Osteocyte (in vitro differentiated cells): ENCODE data around the gene STXBP6. TPM values are rescaled to one million over a fixed set of nuclear protein-coding genes. Genes with fewer than 3 reads are reported as not detected.
A peak's percentile ranks its signal among the peaks of the same experiment; 100 is the strongest.

Experiments used
- DNase-seq: peaks from one replicate; pipeline ENCODE4 v3.0.0; 2021; ENCODE audit warnings: mixed read lengths; ENCODE audit not compliant: unreplicated experiment; ENCODE audit errors: extremely low spot score
- H3K27ac Mint-ChIP-seq: one replicate; pipeline ENCODE4 v1.8.0; 2021; ENCODE audit warnings: mild to moderate bottlenecking, mixed read lengths; ENCODE audit not compliant: unreplicated experiment
- H3K27me3 Mint-ChIP-seq: one replicate; pipeline ENCODE4 v1.8.0; 2021; ENCODE audit warnings: mixed read lengths; ENCODE audit not compliant: unreplicated experiment
- H3K36me3 Mint-ChIP-seq: one replicate; pipeline ENCODE4 v1.8.0; 2021; ENCODE audit warnings: mixed read lengths; ENCODE audit not compliant: unreplicated experiment
- H3K4me1 Mint-ChIP-seq: one replicate; pipeline ENCODE4 v1.8.0; 2021; ENCODE audit warnings: mixed read lengths; ENCODE audit not compliant: unreplicated experiment
- H3K4me3 Mint-ChIP-seq: one replicate; pipeline ENCODE4 v1.8.0; 2021; ENCODE audit warnings: mild to moderate bottlenecking, moderate library complexity, mixed read lengths; ENCODE audit not compliant: unreplicated experiment
- H3K9me3 Mint-ChIP-seq: one replicate; pipeline ENCODE4 v1.8.0; 2021; ENCODE audit warnings: mixed read lengths; ENCODE audit not compliant: unreplicated experiment
- total RNA-seq: library from RNA; stranded (reverse); gene quantifications from 2 replicates; pipeline ENCODE4 v1.2.1, GENCODE V29; 2021
- TF ChIP-seq, protein P1 (sequence below): fragments of 200-600 bp; sonication (generic); IDR thresholded peaks from 2 replicates; pipeline ENCODE4 v1.5.0; 2021; ENCODE audit warnings: antibody characterized with exemption, mild to moderate bottlenecking, moderate library complexity

Gene STXBP6
- total RNA-seq, 1 donor from 2014 or later = 6.4 TPM

DNA sequence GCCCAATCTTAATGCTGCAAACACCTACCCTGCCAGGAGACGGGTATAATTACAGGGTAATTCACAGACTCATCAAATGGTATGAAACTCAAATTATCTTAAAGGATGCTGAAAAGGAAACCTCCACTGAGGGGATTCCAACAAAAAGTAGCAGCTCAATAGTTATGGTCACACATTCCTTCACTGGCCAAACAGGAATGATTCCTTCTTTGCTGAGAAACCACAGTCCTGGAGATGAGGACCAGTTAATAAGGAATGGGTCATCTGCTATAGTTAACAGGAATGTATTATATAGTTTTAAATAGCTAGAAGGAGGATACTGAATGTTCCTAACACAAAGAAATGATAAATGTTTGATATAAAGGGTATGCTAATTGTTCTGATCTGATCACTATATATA, 136.9 kb downstream of the STXBP6 start:
- Mint-ChIP-seq H3K9me3 (no peaks in the 10 kb centered on the region), H3K4me1 (peaks cover 17% of the 10 kb centered on the region), H3K27ac (no peak overlapping the region), H3K36me3 (peaks cover 2% of the 10 kb centered on the region), H3K27me3 (peaks cover 11% of the 10 kb centered on the region), H3K4me3 (no peak overlapping the region)
- no peak for DNase-seq
- TF ChIP-seq, protein P1, sequence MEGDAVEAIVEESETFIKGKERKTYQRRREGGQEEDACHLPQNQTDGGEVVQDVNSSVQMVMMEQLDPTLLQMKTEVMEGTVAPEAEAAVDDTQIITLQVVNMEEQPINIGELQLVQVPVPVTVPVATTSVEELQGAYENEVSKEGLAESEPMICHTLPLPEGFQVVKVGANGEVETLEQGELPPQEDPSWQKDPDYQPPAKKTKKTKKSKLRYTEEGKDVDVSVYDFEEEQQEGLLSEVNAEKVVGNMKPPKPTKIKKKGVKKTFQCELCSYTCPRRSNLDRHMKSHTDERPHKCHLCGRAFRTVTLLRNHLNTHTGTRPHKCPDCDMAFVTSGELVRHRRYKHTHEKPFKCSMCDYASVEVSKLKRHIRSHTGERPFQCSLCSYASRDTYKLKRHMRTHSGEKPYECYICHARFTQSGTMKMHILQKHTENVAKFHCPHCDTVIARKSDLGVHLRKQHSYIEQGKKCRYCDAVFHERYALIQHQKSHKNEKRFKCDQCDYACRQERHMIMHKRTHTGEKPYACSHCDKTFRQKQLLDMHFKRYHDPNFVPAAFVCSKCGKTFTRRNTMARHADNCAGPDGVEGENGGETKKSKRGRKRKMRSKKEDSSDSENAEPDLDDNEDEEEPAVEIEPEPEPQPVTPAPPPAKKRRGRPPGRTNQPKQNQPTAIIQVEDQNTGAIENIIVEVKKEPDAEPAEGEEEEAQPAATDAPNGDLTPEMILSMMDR = no peak

DNA sequence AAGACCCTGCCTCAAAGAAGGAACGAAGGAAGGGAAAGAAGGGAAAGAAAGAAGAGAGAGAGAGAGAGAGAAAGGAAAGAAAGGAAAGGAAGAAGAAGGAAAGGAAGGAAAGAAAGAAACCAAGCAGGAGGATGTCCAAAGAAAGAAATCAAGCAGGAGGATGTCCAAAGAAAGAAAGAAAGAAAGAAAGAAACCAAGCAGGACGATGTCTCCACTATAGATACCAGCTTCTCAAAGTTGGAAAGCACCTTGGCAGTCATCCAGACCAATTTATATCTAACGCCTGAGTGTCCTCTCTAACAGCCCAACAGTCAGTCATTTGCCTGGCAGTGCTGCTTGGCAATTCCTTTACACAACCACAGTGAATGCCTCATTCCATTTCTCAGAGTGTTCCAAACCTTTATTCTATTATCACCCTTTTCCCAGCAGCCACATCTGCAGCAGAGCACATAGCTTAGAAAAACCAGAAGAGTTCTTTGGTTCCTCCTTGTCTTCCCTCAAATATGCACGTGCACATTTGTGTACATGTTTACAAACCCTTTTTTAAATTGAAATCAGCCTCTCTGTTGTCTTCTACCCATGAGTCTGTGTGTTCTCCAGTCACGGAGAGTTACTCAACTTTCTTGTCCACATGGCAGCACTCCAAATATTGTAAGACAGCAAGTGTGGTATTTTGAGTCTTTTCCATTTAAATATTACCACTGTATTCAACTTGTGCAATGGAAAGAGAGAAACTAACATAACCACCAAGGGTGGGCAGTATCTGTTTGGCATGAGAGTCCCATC, 138.4 kb downstream of the STXBP6 start:
- Mint-ChIP-seq H3K36me3 (peaks cover 2% of the 10 kb centered on the region), H3K4me1 (peaks cover 21% of the 10 kb centered on the region), H3K4me3 (no peak overlapping the region), H3K27me3 (peaks cover 11% of the 10 kb centered on the region), H3K27ac (peak overlapping the region; percentile 61), H3K9me3 (no peaks in the 10 kb centered on the region)
- TF ChIP-seq, protein P1 = no peak
- DNase-seq = no peak

DNA sequence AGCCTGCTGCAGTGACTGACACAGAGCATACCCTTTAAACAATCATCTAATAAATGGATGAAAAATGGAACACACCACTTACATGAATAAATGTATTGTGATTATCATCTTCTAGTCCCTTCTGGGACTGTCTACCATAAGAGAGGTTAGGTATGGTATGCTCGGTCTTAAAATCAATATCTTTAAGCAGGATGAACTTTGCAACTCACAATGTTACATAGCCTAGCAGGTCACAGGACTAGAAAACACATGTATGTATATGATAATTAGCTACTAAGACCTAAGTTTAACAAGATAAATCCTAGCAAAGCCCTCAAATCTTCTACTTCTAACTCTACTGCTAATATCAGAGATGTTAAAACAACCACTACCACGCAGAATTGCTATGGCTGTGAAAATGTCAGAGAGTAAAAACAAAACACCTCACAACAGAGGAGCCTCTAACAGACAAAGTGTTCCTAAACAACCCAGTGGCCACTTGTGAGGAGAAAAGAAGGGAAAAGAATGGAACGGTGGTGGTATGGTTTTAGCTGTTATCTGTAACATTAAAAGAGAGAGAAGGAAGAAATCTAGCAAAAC, 139.4 kb downstream of the STXBP6 start:
- peaks cover 20% of the 10 kb centered on the region for H3K4me1 Mint-ChIP-seq
- H3K9me3 Mint-ChIP-seq = no peaks in the 10 kb centered on the region
- TF ChIP-seq, protein P1 = no peak
- H3K4me3 Mint-ChIP-seq = no peak overlapping the region
- H3K27me3 Mint-ChIP-seq = peaks cover 7% of the 10 kb centered on the region
- H3K27ac Mint-ChIP-seq = no peak overlapping the region
- peaks cover under 1% of the 10 kb centered on the region for H3K36me3 Mint-ChIP-seq
- no peak for DNase-seq

DNA sequence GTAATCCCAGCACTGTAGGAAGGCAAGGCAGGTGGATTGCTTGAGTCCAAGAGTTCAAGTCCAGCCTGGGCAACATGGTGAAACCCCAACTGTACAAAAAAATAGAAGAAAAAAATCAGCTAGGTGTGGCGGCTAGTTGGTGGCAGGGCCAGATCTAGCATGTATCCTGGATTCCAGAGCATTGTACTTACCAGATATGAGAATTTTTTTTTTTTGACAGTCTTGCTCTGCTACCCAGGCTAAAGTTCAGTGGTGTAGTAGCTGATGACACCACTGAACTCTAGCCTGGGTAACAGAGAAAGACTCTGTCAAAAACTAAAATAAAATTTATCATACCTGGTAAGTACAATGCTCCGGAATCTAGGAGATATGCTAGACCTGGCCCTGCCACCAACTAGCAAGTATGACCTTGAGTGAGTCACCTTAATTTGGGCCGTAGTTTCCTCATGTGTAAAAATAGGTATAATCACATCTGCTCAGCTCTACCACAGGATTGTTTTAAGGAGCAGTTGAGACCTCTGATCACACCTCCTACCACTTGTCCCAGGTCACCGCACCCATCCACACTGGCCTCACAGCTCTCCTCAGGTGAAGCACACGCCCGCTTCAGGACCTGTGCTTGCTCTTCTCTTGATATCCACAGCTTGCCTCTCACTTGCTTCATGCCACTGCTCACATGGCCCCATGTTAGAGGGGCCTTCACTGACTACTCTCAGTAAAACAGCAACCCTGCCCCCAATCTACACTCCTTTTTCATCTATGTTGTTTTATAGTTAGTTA, 140.2 kb downstream of the STXBP6 start:
- TF ChIP-seq, protein P1 = no peak
- Mint-ChIP-seq H3K27ac (no peak overlapping the region), H3K27me3 (peaks cover 4% of the 10 kb centered on the region), H3K36me3 (no peaks in the 10 kb centered on the region), H3K4me3 (no peak overlapping the region), H3K4me1 (peaks cover 22% of the 10 kb centered on the region), H3K9me3 (no peaks in the 10 kb centered on the region)
- DNase-seq = no peak
